CD14-positive monocyte (primary cell): ENCODE data around the gene GREM1. TPM values are rescaled to one million over a fixed set of nuclear protein-coding genes. Genes with fewer than 3 reads are reported as not detected.

Experiments used
- DNase-seq, 3 donors: peaks; one replicate each; pipeline ENCODE4 v3.0.0-alpha.2; 2011 to 2022
- H2AFZ ChIP-seq: 2 replicates; pipeline ENCODE4 v1.6.0; 2012; ENCODE audit warnings: mild to moderate bottlenecking, low read depth, low read length, inconsistent platforms; ENCODE audit not compliant: insufficient read depth, poor library complexity, severe bottlenecking
- H3K27ac ChIP-seq, 2 donors: 1 replicate in 1 of 2; 2 replicates in 1 of 2; pipeline ENCODE4 v1.5.1; 2012 to 2013; ENCODE audit warnings: low read length in 2 of 2, control low read depth in 1 of 2, inconsistent platforms in 1 of 2, low read depth in 1 of 2, mild to moderate bottlenecking in 1 of 2
- H3K27me3 ChIP-seq, 2 donors: one replicate each; pipeline versions ENCODE4 v1.6.0 to v1.6.1; 2011 to 2013; ENCODE audit warnings: low read length in 2 of 2; ENCODE audit not compliant: control insufficient read depth in 2 of 2, insufficient read depth in 2 of 2
- H3K36me3 ChIP-seq, 2 donors: replicated peaks in 1 of 2; 1 replicate in 1 of 2; 2 replicates in 1 of 2; pipeline versions ENCODE4 v1.5.1 to v1.6.1; 2012 to 2013; ENCODE audit warnings: low read length in 2 of 2, control low read depth in 1 of 2, inconsistent platforms in 1 of 2, mild to moderate bottlenecking in 1 of 2; ENCODE audit not compliant: insufficient read depth in 2 of 2, control insufficient read depth in 1 of 2
- H3K4me1 ChIP-seq, 2 donors: 1 replicate in 1 of 2; 2 replicates in 1 of 2; pipeline versions ENCODE4 v1.5.1 to v1.6.1; 2012 to 2013; ENCODE audit warnings: low read length in 2 of 2, control low read depth in 1 of 2, inconsistent platforms in 1 of 2, mild to moderate bottlenecking in 1 of 2, moderate library complexity in 1 of 2; ENCODE audit not compliant: insufficient read depth in 2 of 2, control insufficient read depth in 1 of 2
- H3K4me2 ChIP-seq: replicated peaks from 2 replicates; pipeline ENCODE3; 2012; ENCODE audit warnings: low read length, moderate library complexity, mild to moderate bottlenecking; ENCODE audit not compliant: poor library complexity, severe bottlenecking; ENCODE audit errors: extremely low read depth
- H3K4me3 ChIP-seq, 3 experiments: fragments of 200-600 bp in 1 of 3; sonication (generic) in 1 of 3; replicated peaks in 1 of 3; 1 replicate in 2 of 3; 2 replicates in 1 of 3; pipeline ENCODE4 v1.5.1; 2011 to 2013; ENCODE audit warnings: low read length in 3 of 3, mild to moderate bottlenecking in 3 of 3, control low read depth in 2 of 3, low read depth in 2 of 3, inconsistent platforms in 1 of 3, moderate library complexity in 1 of 3
- H3K79me2 ChIP-seq: 2 replicates; pipeline ENCODE4 v1.6.0; 2012; ENCODE audit warnings: mild to moderate bottlenecking, control low read depth, inconsistent platforms, low read length, moderate library complexity; ENCODE audit not compliant: insufficient read depth
- H3K9ac ChIP-seq: 2 replicates; pipeline ENCODE4 v1.6.0; 2017; ENCODE audit warnings: low read length, mild to moderate bottlenecking; ENCODE audit not compliant: insufficient read depth, poor library complexity, severe bottlenecking
- H3K9me3 ChIP-seq, 2 donors: replicated peaks in 1 of 2; 1 replicate in 1 of 2; 2 replicates in 1 of 2; pipeline versions ENCODE4 v1.5.1 to v1.6.1; 2012 to 2013; ENCODE audit warnings: low read length in 2 of 2, control low read depth in 1 of 2; ENCODE audit not compliant: control insufficient read depth in 1 of 2, insufficient read depth in 1 of 2
- H4K20me1 ChIP-seq: 2 replicates; pipeline ENCODE4 v1.6.0; 2012; ENCODE audit warnings: mild to moderate bottlenecking, low read length, control low read depth, moderate library complexity; ENCODE audit not compliant: insufficient read depth
- H3K27ac Mint-ChIP-seq, 7 donors: one replicate each; pipeline ENCODE4 v1.8.0; 2020; ENCODE audit warnings: mild to moderate bottlenecking in 7 of 7, mixed read lengths in 7 of 7, moderate library complexity in 6 of 7, inconsistent platforms in 2 of 7
- H3K27me3 Mint-ChIP-seq, 3 donors: one replicate each; pipeline ENCODE4 v1.8.0; 2021 to 2022; ENCODE audit warnings: low read depth in 3 of 3, mild to moderate bottlenecking in 3 of 3, mixed read lengths in 3 of 3, moderate library complexity in 3 of 3, inconsistent platforms in 1 of 3
- H3K36me3 Mint-ChIP-seq, 2 donors: one replicate each; pipeline ENCODE4 v1.8.0; 2020; ENCODE audit warnings: mixed read lengths in 2 of 2, inconsistent platforms in 1 of 2, mild to moderate bottlenecking in 1 of 2
- H3K4me1 Mint-ChIP-seq: one replicate; pipeline ENCODE4 v1.8.0; 2020; ENCODE audit warnings: mild to moderate bottlenecking, mixed read lengths
- H3K4me3 Mint-ChIP-seq, 2 donors: one replicate each; pipeline ENCODE4 v1.8.0; 2020; ENCODE audit warnings: mild to moderate bottlenecking in 2 of 2, mixed read lengths in 2 of 2, moderate library complexity in 1 of 2
- H3K9me3 Mint-ChIP-seq, 7 donors: one replicate each; pipeline ENCODE4 v1.8.0; 2020 to 2022; ENCODE audit warnings: mixed read lengths in 7 of 7, mild to moderate bottlenecking in 6 of 7, moderate library complexity in 6 of 7, inconsistent platforms in 2 of 7
- CTCF ChIP-seq: fragments of 200-600 bp; IDR thresholded peaks from one replicate; pipeline ENCODE4 v1.8.0; 2022; ENCODE audit warnings: antibody characterized with exemption, mild to moderate bottlenecking
- WGBS: methylation state at CpG from one replicate; pipeline ENCODE4 v1.1.5; 2013; ENCODE audit warnings: missing lambda C conversion rate; ENCODE audit not compliant: insufficient coverage; 5-methylcytosine and 5-hydroxymethylcytosine counted together
- intact Hi-C, 2 donors: fragments of 100-400 bp; cut with micrococcal nuclease; formaldehyde crosslinking; loops; one replicate each; pipeline versions ENCODE4 v1.15.0 to v1.15.1; 2023
- polyA plus RNA-seq, 3 donors: library from polyadenylated mRNA; depleted of rRNA in 1 of 3; unstranded in 2 of 3; stranded (reverse) in 1 of 3; fragments of 300-500 nt in 2 of 3; fragments of >200 nt in 1 of 3; fragmentation: Illumina TruSeq in 2 of 3; gene quantifications; 1 replicate in 2 of 3; 2 replicates in 1 of 3; pipeline ENCODE4 v1.2.3, GENCODE V29; 2012 to 2021

GREM1 gene
- polyA plus RNA-seq, 3 donors: not detected

- no peak overlapping the region for H3K4me3 ChIP-seq
- H2AFZ ChIP-seq: no peak overlapping the region
- Mint-ChIP-seq H3K27ac (no peak overlapping the region), H3K4me1 (peaks cover 13% of the 10 kb centered on the region), H3K4me3 (no peak overlapping the region), H3K27me3 (peaks cover 0 to 9% (median 2%) of the 10 kb centered on the region in 3 donors), H3K36me3 (peaks cover 0 to 11% of the 10 kb centered on the region in 2 donors), H3K9me3 (no peaks in the 10 kb centered on the region)
- WGBS: 90% methylated on average over 1 of the region's 5 CpGs
- intact Hi-C loops: no loop called here
- no peaks in the 10 kb centered on the region for H3K9me3 ChIP-seq
- no peaks in the 10 kb centered on the region for H3K27me3 ChIP-seq
- H3K9ac ChIP-seq: no peak overlapping the region
- TF ChIP-seq CTCF: no peak
- no peaks in the 10 kb centered on the region for H3K79me2 ChIP-seq
- DNase-seq: no peak
- no peaks in the 10 kb centered on the region for H4K20me1 ChIP-seq
- H3K4me2 ChIP-seq: no peak overlapping the region
- peaks cover 8 to 18% of the 10 kb centered on the region in 2 donors for H3K4me1 ChIP-seq
- no peak overlapping the region for H3K27ac ChIP-seq
- no peaks in the 10 kb centered on the region for H3K36me3 ChIP-seq
Observed at GRCh38 chr15:32687556-32687955, 30.2 kb upstream of the GREM1 start.

- no peaks in the 10 kb centered on the region for H3K79me2 ChIP-seq
- H3K9me3 Mint-ChIP-seq: no peaks in the 10 kb centered on the region
- intact Hi-C loops: no loop called here
- H3K4me3 Mint-ChIP-seq: no peak overlapping the region
- no peaks in the 10 kb centered on the region for H3K36me3 ChIP-seq
- H3K27me3 ChIP-seq: no peaks in the 10 kb centered on the region
- H2AFZ ChIP-seq: no peak overlapping the region
- no peak overlapping the region for H3K27ac Mint-ChIP-seq
- H3K27me3 Mint-ChIP-seq: peaks cover 0 to 9% (median 2%) of the 10 kb centered on the region in 3 donors
- no CpG with 5 or more reads among the region's 2 CpGs for WGBS
- H3K36me3 Mint-ChIP-seq: peaks cover 0 to 11% of the 10 kb centered on the region in 2 donors
- H3K4me1 ChIP-seq: peaks cover 5 to 12% of the 10 kb centered on the region in 2 donors
- H4K20me1 ChIP-seq: no peaks in the 10 kb centered on the region
- no peak for DNase-seq
- H3K27ac ChIP-seq: no peak overlapping the region
- H3K9me3 ChIP-seq: no peaks in the 10 kb centered on the region
- no peak overlapping the region for H3K4me3 ChIP-seq
- no peak for TF ChIP-seq CTCF
- H3K4me2 ChIP-seq: no peak overlapping the region
- H3K9ac ChIP-seq: no peak overlapping the region
- H3K4me1 Mint-ChIP-seq: peaks cover 10% of the 10 kb centered on the region
Observed at GRCh38 chr15:32688151-32688639, 29.6 kb upstream of the GREM1 start.
